NCI-H526 (cell line): ENCODE data around the gene HS2ST1.
"Not testable (repeated sequence)": the region's sequence is repeated elsewhere in the genome, so short reads cannot be mapped to it uniquely, and the experiment has no call there.

ENCODE experiments used
- DNase-seq, 2 experiments: peaks; one replicate each; lab custom pipeline; 2025; lab: John Stamatoyannopoulos, UW

HS2ST1 gene

DNA sequence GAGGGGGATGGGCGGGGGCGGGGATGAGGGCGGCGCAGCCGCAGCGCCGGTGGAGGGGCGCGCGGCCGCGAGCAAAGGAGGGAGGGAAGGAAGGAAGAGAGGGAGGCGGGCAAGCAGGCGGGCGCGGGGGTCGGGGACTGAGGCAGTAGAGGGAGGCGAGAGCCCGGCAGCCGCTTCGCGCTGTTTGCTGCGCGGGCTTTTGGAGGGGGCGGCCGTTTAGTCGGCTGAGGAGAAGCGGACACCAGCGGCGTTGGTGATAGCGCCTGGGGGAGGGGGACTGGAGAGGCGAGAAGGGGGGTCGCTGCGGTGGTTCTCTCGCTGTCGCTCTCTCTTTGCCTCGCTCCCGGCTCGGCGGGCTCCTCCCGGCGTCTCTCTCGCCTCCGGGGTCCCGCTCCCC is at the start of gene HS2ST1:
Gene HS2ST1, plus strand, starts transcription at position 35 of the 397 bp plus-strand sequence.
- peak in 1 of 2 experiments; percentile 80 for DNase-seq

- DNase-seq = no peak
These were observed 48.3 kb upstream of the HS2ST1 start for GRCh38 chr1:86865973-86866637.

- no peak for DNase-seq
These were observed 47.8 kb upstream of the HS2ST1 start for GRCh38 chr1:86866665-86867064.

GRCh38 chr1:86867278-86867677 is 47.2 kb upstream of the HS2ST1 start:
- not testable (repeated sequence) for DNase-seq

- no peak for DNase-seq
These were observed 46.0 kb upstream of the HS2ST1 start for GRCh38 chr1:86868477-86868876.

DNA sequence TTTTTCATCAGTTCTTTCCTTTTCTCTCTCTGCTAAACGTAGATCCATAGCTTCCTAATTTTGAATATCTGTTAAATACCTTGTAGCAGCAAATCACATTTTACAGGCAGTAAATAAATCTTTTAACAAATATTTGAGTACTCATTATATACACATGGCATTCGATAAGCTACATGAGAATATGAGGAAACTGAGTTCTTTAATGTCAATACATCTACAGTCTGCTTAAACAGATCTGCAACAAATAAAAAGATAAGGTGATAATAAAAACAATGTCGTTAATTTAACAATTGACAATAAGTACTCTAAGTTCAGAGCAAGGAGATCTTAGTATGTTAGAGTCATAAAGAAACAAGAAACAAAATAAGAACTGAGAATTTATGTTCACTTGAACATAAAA is 43.4 kb upstream of the HS2ST1 start:
- DNase-seq = no peak

GRCh38 chr1:86872086-86872485 is 42.3 kb upstream of the HS2ST1 start:
- DNase-seq = no peak

- no peak for DNase-seq
These were observed 38.7 kb upstream of the HS2ST1 start for GRCh38 chr1:86875722-86876121.

DNA sequence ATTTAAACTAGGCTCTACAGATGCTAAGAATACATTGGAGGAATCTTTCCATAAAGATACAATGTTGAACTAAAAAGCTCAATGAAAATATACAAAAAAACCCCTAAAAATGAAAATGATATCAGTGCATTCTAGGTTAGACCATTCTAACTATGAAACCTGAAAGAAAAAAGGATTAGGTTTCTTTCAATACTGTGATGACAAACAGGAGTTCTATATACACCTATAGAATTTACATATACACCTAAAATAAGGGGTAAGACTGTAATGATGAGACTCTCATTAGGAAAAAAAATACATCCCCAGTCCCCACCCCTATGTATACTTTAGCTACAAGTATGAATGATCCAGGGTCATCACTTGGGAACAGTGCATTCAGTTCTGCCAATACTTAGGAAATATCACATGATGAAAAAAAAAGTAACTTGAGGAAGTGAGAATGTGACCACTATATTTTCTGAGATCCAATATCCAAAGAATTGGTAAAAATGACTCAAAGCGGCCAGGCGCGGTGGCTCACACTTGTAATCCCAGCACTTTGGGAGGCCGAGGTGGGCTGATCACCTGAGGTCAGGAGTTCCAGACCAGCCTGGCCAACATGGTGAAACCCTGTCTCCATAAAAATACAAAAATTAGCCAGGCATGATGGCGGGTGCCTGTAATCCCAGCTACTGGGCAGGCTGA is 26.8 kb upstream of the HS2ST1 start:
- DNase-seq = no peak

GRCh38 chr1:86888327-86888726 is 26.1 kb upstream of the HS2ST1 start:
- DNase-seq = no peak

- DNase-seq = not testable (repeated sequence)
These were observed 15.0 kb upstream of the HS2ST1 start for GRCh38 chr1:86899401-86899800.

GRCh38 chr1:86905875-86906274 is 8.6 kb upstream of the HS2ST1 start:
- DNase-seq = no peak

DNA sequence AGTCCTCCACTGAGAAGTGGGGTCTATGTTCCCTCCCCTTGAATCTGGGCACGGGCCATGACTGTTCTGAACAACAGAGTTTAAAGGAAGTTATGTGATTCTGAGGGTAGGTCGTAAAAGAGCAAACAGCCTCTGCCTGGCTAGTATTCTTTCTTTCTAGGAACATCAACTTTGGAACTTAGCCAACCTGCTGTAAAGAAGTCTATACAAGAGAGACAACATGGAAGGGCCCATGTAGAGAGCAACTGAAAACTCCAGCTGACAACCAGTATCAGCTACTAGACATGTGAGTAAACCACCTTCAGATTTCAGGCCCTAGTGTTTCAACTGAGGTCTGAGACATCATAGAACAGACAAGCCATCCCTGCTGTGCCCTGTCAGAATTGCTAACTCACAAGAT is 8.0 kb upstream of the HS2ST1 start:
- DNase-seq = no peak

GRCh38 chr1:86912281-86912900 is 2.0 kb upstream of the HS2ST1 start:
- DNase-seq = no peak

DNA sequence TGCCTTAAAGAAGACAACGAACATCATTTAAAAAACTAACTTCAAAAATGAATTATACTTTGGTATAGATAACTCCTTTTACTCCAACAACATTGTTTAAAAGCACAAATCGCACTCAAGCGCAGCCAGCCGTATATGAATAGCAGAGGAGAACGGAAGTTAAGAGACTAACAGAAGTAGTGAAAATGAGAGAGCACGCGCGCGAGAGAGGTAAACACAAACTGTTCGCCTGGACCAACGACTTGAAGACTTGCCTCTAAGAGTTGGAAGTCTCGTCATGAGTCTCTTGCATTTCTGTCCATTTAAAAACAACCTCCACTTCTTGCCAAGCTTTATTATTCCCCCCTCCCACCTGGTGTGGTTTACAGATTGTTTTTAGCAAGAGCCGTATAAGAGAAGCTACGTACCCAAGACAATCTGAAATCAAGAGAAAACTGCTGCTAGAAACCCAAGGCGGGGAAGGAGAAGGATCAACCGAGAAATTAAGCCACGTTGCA is 988 bp upstream of the HS2ST1 start:
- DNase-seq = peak in 1 of 2 experiments; percentile 44

GRCh38 chr1:86913896-86914600 is 387 bp upstream of the HS2ST1 start, which contains the start of gene SELENOF:
SELENOF (minus strand) TSS chr1:86914126; CDS start chr1:86914111, 15 bp downstream.
- peak; percentile 99 to 100 for DNase-seq

DNA sequence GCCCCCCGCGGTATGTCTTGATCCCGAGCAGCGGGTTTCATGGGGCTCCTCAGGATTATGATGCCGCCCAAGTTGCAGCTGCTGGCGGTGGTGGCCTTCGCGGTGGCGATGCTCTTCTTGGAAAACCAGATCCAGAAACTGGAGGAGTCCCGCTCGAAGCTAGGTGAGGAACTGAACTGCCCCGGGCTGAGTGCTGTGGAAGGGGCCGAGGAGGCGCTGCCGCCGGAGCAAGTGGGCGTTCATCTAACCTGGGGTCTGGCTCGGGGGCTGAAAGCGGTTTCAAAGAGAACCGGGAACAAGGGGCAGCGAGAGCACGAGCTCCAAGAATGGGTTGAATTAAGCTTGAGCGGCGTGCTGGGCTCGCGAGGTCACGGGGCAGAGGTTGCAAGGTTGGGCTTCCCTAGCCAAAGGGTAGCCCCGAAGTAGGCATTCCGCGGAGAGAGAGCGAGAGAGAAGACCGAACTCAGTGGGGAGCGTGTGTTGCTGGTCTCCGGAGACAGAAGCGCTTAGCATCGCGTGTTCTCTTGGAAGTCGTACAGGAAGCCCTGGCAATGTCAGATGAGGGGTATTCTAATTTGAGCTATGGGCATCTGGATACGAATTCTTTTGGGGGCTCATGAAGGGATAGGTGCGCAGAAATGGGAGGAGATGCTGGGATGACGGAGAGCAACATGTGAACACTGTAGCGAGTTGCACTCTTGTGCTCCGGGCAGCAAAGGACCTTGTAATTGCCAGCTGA is 732 bp downstream of the HS2ST1 start:
- peak; percentile 70 to 80 for DNase-seq

DNA sequence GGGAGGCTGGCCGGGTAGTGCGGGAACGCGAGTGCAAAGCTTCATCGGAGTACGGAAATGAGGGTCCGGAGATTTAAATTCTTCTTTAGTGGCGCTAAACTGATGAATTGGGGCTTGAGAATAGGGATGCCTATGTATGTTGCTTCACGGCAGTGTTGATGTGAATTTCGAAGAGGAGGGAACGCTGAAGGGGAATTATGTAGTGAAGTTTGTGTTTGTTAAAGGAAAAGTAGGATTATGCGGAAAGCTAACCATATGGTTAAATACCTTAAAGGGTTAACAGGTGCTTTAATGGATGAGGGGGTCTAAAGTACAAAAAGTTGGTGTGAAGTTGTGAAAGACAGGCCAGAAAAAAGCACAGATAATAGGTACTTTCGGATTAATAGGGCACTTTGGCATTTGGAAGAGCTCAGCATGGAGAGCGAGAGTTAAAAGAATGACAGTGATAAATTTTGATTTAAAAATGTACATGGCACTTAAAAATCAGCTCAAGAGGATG is 1.4 kb downstream of the HS2ST1 start:
- no peak for DNase-seq

DNA sequence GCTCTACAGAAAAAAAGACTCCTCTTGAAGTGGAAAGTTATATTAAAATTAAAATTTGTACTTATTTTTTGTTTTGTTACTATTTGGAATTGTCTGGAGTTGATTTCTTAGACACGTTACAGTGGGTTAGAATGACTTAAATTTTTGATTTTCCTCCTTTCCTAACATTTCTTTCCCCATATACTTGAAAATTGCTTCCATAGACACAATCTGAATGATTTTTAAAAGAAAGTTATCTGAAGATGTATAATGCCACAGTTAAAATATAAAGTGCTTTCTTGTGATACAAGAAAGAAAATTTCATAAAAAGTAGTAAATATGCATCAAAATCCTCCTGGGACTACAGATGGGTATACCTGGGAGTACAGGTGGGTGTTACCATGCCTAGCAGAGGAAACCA is 2.3 kb downstream of the HS2ST1 start:
- no peak for DNase-seq

DNA sequence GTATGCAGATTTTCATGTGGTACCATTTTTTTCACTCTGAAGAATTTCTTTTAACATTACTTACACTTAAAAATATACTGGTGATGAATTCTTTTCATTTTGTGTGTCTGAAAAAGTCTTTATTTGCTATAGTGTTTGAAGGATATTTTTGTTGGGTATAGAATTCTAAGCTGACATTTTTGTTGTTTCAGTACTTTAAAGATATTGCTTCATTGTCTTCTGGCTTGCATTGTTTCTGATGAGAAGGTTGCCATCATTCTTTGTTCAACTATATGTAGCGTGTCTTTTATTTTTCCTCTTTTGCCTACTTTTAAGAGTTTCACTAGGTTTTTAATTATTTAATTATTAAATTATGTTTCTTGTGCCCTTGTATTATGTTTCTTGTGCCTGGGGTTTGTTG is 8.0 kb downstream of the HS2ST1 start:
- no peak for DNase-seq

DNA sequence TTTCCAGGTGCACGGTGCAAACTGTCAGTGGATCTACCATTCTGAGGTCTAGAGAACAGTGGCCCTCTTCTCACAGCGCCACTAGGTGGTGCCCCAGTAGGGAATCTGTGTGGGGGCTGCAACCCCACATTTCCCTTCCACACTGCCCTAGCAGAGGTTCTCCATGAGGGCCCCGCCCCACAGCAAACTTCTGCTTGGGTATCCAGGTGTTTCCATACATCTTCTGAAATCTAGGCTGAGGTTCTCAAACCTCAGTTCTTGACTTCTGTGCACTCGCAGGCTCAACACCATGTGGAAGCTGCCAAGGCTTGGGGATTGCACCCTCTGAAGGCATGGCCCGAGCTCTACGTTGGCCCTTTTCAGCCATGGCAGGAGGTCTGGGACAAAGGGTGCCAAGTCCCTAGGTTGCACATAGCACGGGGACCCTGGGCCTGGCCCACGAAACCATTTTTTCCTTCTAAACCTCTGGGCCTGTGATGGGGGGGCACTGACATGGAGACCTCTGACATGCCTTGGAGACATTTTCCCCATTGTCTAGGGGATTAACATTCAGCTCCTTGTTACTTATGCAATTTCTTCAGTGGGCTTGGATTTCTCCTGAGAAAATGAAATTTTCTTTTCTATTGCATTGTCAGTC is 10.0 kb downstream of the HS2ST1 start:
- no peak for DNase-seq
